Cardiac fibroblast (primary cell): ENCODE measurements around the gene PDXP.

Source experiments
- DNase-seq, 2 donors: peaks; one replicate each; pipeline versions ENCODE4 v3.0.0 to v3.0.0-alpha.2; 2010; ENCODE audit warnings: low read depth in 2 of 2
- H3K4me3 ChIP-seq, 2 donors: replicated peaks in 1 of 2; 1 replicate in 1 of 2; 2 replicates in 1 of 2; pipeline ENCODE4 v1.5.1; 2011; ENCODE audit warnings: low read depth in 2 of 2, low read length in 2 of 2, mild to moderate bottlenecking in 2 of 2, moderate library complexity in 1 of 2
- TF ChIP-seq, protein P1 (sequence below): IDR thresholded peaks from one replicate; pipeline ENCODE4 v1.5.1; 2011; ENCODE audit warnings: low read depth, mild to moderate bottlenecking, low read length, inconsistent platforms

Gene PDXP

DNA sequence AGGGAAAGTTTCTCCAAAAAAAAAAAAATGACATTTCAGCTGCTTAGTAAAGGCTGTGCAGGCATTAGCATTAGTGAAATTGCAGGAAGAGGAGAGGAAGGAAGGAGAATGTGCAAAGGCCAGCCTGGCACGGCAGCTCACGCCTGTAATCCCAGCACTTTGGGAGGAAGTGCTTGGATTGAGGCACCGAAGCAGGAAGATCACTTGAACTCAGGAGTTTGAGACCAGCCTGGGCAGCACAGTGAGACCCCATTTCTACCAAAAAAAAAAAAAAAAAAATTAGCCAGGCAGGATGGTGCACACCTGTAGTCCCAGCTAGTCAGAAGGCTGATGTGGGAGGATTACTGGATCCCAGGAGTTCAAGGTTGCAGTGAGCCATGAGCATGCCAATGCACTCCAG is 46.1 kb downstream of the PDXP start:
- TF ChIP-seq, protein P1, sequence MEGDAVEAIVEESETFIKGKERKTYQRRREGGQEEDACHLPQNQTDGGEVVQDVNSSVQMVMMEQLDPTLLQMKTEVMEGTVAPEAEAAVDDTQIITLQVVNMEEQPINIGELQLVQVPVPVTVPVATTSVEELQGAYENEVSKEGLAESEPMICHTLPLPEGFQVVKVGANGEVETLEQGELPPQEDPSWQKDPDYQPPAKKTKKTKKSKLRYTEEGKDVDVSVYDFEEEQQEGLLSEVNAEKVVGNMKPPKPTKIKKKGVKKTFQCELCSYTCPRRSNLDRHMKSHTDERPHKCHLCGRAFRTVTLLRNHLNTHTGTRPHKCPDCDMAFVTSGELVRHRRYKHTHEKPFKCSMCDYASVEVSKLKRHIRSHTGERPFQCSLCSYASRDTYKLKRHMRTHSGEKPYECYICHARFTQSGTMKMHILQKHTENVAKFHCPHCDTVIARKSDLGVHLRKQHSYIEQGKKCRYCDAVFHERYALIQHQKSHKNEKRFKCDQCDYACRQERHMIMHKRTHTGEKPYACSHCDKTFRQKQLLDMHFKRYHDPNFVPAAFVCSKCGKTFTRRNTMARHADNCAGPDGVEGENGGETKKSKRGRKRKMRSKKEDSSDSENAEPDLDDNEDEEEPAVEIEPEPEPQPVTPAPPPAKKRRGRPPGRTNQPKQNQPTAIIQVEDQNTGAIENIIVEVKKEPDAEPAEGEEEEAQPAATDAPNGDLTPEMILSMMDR = no peak
- no peak for DNase-seq
- no peak overlapping the region for H3K4me3 ChIP-seq

DNA sequence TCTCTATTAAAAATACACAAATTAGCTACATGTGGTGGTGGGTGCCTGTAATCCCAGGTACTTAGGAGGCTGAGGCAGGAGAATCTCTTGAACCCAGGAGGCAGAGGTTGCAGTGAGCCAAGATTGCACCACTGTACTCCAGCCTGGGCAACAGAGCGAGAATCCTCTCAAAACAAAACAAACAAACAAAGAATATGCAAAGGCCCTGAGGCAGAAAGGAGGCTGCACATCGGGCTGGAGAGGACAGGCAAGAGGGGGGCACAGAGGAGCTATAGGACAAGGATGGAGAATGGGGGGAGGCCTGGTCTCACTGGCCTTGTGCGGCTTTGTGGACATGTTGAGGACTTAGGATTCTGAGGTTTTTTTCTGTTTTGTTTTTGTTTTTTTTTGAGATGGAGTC is 46.7 kb downstream of the PDXP start:
- no peak for DNase-seq
- TF ChIP-seq, protein P1 = no peak
- H3K4me3 ChIP-seq = no peak overlapping the region

DNA sequence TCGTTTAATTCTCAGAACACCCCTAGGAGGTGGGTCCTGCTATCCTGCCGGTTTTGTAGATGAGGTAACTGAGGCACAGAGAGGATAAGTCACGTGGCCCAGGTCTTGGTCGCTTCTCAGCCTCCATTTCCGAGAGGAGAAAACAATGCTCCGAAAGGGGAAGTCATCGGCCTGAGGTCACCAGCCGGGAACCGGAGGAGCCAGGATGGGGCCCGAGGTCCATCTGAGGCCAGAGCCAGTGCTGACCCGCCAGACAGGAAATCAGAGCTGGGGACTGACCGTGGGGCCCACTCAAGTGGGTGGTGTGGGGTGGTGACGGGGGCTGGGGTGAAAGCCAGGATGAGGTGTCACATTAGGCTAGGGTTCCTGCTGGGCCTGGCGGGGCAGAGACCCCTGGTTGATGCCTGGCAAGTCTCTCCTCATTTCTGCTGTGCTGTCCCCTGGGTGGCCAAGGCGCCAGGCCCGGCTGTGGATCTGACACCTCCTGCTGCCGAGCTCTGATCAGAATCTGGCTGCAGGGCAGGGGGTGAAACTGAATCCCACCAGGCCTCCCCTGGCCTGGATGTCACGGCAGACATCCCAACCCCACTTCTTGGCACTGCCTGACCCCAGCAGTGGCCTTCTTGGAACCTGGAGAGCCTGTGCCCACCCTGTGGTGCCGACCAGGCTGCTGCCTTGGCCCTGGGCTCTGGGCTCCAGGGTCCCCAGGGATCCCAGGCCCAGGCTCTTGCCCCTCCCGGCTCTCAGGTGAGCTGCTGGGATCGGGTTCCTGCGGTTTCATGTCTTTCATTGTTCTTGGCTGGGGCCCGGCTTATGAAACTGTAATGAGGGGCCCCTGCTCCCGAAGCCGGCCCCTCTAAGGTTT is 50.3 kb downstream of the PDXP start:
- TF ChIP-seq, protein P1 = no peak
- DNase-seq = no peak
- no peak overlapping the region for H3K4me3 ChIP-seq

DNA sequence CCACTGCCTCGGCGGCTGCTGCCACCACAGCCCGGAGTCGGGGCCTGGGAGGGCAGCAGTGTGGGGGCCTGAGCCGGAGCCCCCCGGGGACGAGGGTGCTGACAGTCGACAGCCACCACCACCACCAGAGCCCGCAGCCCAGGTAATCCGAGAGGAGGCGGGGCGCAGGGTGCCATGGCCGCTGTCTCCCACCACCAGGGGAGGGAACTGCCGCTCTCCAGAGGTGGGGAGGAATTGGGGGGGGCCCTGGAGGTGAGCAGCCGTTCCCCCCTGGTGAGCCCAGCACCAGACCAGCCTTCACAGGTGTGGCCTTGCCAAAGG is 50.9 kb downstream of the PDXP start:
- DNase-seq = no peak
- H3K4me3 ChIP-seq = no peak overlapping the region
- TF ChIP-seq, protein P1 = no peak

DNA sequence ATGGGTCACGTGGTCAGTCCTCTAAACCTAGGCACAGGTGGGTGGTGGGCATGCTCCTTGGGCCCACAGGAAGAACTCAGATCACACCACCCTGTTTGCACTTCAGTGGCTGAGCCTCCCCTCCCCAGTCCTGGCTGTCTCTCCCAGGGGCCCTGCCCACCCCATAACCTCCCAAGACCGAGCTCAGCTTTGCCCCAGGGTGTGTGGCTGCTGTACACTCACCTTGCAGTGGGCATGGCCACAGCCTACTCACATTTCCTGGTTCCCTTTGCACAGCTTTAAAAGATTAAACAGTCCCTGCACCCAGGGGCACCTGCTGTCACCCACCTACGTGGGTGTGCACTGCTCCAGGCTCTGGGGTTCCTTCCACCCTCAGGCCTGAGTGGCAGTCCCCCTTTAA is 52.2 kb downstream of the PDXP start:
- no peak for DNase-seq
- H3K4me3 ChIP-seq = no peak overlapping the region
- TF ChIP-seq, protein P1 = no peak

DNA sequence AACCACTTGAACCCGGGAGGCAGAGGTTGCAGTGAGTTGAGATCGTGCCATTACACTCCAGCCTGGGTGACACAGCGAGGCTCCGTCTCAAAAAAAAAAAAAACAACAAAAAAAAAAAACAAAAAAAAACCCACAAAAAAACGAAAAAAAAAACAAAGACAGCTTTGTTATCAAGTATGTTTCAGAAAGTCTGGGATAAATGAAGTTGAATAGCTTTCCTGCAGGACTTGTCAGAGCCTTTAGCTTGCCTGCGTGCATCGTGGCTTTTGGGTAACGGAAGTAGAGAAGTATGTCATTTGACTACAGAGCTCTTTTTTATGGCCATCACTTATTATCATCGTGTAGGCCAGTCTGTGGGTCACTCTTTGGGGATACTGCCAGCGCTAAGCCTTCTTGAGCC is 53.0 kb downstream of the PDXP start:
- TF ChIP-seq, protein P1 = no peak
- no peak overlapping the region for H3K4me3 ChIP-seq
- no peak for DNase-seq

DNA sequence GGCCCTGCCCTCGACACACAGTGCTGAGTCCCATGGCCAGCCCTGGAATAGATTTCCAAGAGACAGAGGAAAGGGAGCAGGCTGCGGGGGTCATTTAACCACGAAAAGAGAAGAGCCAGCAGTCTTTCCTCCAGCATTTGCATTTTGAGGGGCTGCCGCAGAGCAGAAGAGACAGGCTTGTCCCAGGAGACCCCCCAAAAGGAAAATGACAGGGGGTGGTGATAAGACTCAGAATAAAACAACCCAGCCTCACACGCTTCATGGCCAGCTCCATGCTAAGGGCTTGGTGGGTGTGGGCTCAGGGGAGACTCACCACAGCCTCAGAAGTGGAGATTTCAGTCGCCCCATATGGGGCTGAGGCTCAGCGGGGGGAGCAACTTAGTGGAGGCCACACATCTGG is 55.2 kb downstream of the PDXP start:
- TF ChIP-seq, protein P1 = no peak
- no peak for DNase-seq
- no peak overlapping the region for H3K4me3 ChIP-seq
